Loucy (cell line): ENCODE measurements around the gene BOLA3.

Experiments
- H2AFZ ChIP-seq: fragments of 200-600 bp; sonication (generic); 2 replicates; pipeline ENCODE4 v1.6.0; 2016; ENCODE audit warnings: antibody characterized with exemption, mild to moderate bottlenecking, low read length, moderate library complexity
- H3F3A ChIP-seq: fragments of 200-600 bp; 2 replicates; pipeline ENCODE4 v1.6.0; 2016; ENCODE audit warnings: antibody characterized with exemption, low read depth, mild to moderate bottlenecking
- H3K27me3 ChIP-seq: fragments of 200-600 bp; sonication (generic); 2 replicates; pipeline ENCODE4 v1.6.1; 2014; ENCODE audit warnings: low read length, mild to moderate bottlenecking; ENCODE audit not compliant: insufficient read depth, poor library complexity, severe bottlenecking
- H3K36me3 ChIP-seq: fragments of 200-600 bp; sonication (generic); 2 replicates; pipeline ENCODE4 v1.6.1; 2016; ENCODE audit warnings: low read length; ENCODE audit not compliant: insufficient read depth
- H3K4me1 ChIP-seq: fragments of 200-600 bp; sonication (generic); 2 replicates; pipeline ENCODE4 v1.5.1; 2014; ENCODE audit warnings: low read length, mild to moderate bottlenecking; ENCODE audit not compliant: insufficient read depth, poor library complexity, severe bottlenecking
- H3K4me2 ChIP-seq: fragments of 200-600 bp; sonication (generic); 2 replicates; pipeline ENCODE4 v1.6.0; 2014; ENCODE audit warnings: antibody characterized with exemption, low read length, low read depth, mild to moderate bottlenecking; ENCODE audit not compliant: poor library complexity, severe bottlenecking
- H3K4me3 ChIP-seq: fragments of 200-600 bp; sonication (generic); 2 replicates; pipeline ENCODE4 v1.5.1; 2014; ENCODE audit warnings: low read length, mild to moderate bottlenecking, mixed read lengths; ENCODE audit not compliant: poor library complexity, severe bottlenecking
- H3K79me2 ChIP-seq: fragments of 200-600 bp; sonication (generic); 2 replicates; pipeline ENCODE4 v1.6.1; 2014; ENCODE audit warnings: low read length; ENCODE audit not compliant: insufficient read depth
- H3K9ac ChIP-seq: fragments of 200-600 bp; sonication (generic); 2 replicates; pipeline ENCODE4 v1.6.0; 2014; ENCODE audit warnings: mild to moderate bottlenecking, low read depth, low read length, moderate library complexity; ENCODE audit not compliant: poor library complexity, severe bottlenecking
- H3K9me2 ChIP-seq: fragments of 200-600 bp; sonication (generic); replicated peaks from 2 replicates; pipeline ENCODE4 v1.6.1; 2016; ENCODE audit warnings: low read depth, low read length, mixed read lengths
- H3K9me3 ChIP-seq: fragments of 200-600 bp; sonication (generic); 2 replicates; pipeline ENCODE4 v1.6.1; 2014; ENCODE audit warnings: mild to moderate bottlenecking, antibody characterized with exemption, low read length, low read depth; ENCODE audit not compliant: insufficient read depth
- H4K20me1 ChIP-seq: fragments of 200-600 bp; sonication (generic); 2 replicates; pipeline ENCODE4 v1.6.0; 2014; ENCODE audit warnings: antibody characterized with exemption, low read length, mild to moderate bottlenecking; ENCODE audit not compliant: insufficient read depth, poor library complexity, severe bottlenecking
- CTCF ChIP-seq: fragments of 200-600 bp; sonication (generic); conservative IDR thresholded peaks from 2 replicates; pipeline ENCODE4 v1.5.1; 2014; ENCODE audit warnings: mild to moderate bottlenecking, antibody characterized with exemption, low read length
- EZH2phosphoT487 ChIP-seq: fragments of 200-600 bp; IDR thresholded peaks from 2 replicates; pipeline ENCODE4 v1.6.1; 2018; ENCODE audit warnings: antibody characterized with exemption, mild to moderate bottlenecking, moderate library complexity, borderline replicate concordance

BOLA3 gene

GRCh38 chr2:74186038-74186437 lies 38.3 kb upstream of the BOLA3 start:
- H3K9me2 ChIP-seq, result no peaks in the 10 kb centered on the region
- no peak overlapping the region for H3K4me2 ChIP-seq

GRCh38 chr2:74183878-74184277 lies 36.2 kb upstream of the BOLA3 start:
- Histone ChIP-seq H3K79me2 (no peaks in the 10 kb centered on the region), H3K9me3 (no peaks in the 10 kb centered on the region), H3K4me3 (no peak overlapping the region), H3K4me2 (no peak overlapping the region), H3K9ac (no peak overlapping the region), H3K4me1 (peaks cover 3% of the 10 kb centered on the region), H3F3A (no peaks in the 10 kb centered on the region), H3K36me3 (no peaks in the 10 kb centered on the region), H3K9me2 (no peaks in the 10 kb centered on the region), H4K20me1 (no peaks in the 10 kb centered on the region), H2AFZ (no peak overlapping the region), H3K27me3 (no peaks in the 10 kb centered on the region)
- no peak for TF ChIP-seq EZH2phosphoT487
- no peak for TF ChIP-seq CTCF

More at GRCh38 chr2:74186038-74186437, 38.3 kb upstream of the BOLA3 start:
- no peaks in the 10 kb centered on the region for H4K20me1 ChIP-seq
- no peak overlapping the region for H2AFZ ChIP-seq
- no peak overlapping the region for H3K9ac ChIP-seq
- no peaks in the 10 kb centered on the region for H3K79me2 ChIP-seq
- H3K36me3 ChIP-seq, result no peaks in the 10 kb centered on the region
- no peaks in the 10 kb centered on the region for H3K4me1 ChIP-seq
- no peaks in the 10 kb centered on the region for H3F3A ChIP-seq
- no peak for TF ChIP-seq CTCF
- TF ChIP-seq EZH2phosphoT487, result no peak
- no peaks in the 10 kb centered on the region for H3K27me3 ChIP-seq
- H3K4me3 ChIP-seq, result no peak overlapping the region
- H3K9me3 ChIP-seq, result no peaks in the 10 kb centered on the region

- H3K9me2 ChIP-seq, result no peaks in the 10 kb centered on the region
- peak overlapping the region; percentile 52; the same call in 1 of the 2 replicates for H2AFZ ChIP-seq
- no peaks in the 10 kb centered on the region for H3K36me3 ChIP-seq
- TF ChIP-seq CTCF (no peak), EZH2phosphoT487 (no peak)
- peaks cover 18% of the 10 kb centered on the region for H4K20me1 ChIP-seq
- H3K9me3 ChIP-seq, result no peaks in the 10 kb centered on the region
- peaks cover 18% of the 10 kb centered on the region for H3K79me2 ChIP-seq
- no peak overlapping the region for H3K9ac ChIP-seq
- H3K4me1 ChIP-seq, result peaks cover 13% of the 10 kb centered on the region
- H3K27me3 ChIP-seq, result no peaks in the 10 kb centered on the region
- H3K4me2 ChIP-seq, result no peak overlapping the region
- no peak overlapping the region for H3K4me3 ChIP-seq
- H3F3A ChIP-seq, result no peaks in the 10 kb centered on the region
Measured at GRCh38 chr2:74181739-74182138, 34.0 kb upstream of the BOLA3 start.
